GM12875 (cell line): ENCODE results near the gene MYCL.

Experiments
- H3K4me3 ChIP-seq: one replicate; pipeline ENCODE4 v1.5.1; 2011; ENCODE audit warnings: low read depth, low read length, control low read depth
- TF ChIP-seq, protein P1 (sequence below): IDR thresholded peaks from 2 replicates; pipeline ENCODE4 v1.5.1; 2011; ENCODE audit warnings: low read depth, mild to moderate bottlenecking, control low read depth, inconsistent platforms, low read length, moderate library complexity, borderline replicate concordance; ENCODE audit not compliant: insufficient read depth

MYCL gene

DNA sequence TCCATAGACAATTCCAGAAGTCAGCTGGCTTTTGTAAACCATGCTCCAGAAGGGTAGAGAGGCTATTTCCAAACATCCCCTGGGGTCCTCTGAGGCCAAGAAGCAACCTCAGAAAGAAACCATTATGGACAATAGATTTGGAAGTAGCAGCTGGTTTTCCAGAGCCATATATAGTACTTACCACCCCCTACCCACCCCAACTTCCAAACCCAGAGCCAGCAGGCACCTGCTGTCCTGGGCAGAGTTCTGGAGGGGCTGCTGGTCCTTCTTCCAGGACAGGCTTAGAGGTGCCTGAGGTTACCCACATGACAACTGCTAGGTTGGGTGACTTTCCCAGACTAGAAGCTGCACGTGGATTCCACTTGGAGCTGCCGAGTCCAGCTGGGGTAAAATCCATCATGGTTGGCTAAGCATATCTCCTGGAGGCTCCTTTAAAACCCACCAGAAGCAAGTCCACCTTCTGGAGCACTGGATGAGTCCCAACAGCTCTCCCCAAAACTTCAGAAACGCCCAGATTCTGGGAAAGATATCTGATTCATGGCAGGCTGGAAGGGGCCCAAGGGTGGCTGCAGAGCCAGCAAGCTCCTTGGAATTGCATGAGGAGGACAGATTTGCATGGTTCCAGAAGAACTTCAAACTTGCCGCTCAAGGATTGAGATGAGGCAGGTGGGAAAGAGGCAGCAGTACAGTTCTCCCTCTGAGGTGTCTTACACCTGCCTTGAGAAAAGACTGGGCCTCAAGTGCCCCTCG lies 5.8 kb downstream of the MYCL start:
- TF ChIP-seq, protein P1, sequence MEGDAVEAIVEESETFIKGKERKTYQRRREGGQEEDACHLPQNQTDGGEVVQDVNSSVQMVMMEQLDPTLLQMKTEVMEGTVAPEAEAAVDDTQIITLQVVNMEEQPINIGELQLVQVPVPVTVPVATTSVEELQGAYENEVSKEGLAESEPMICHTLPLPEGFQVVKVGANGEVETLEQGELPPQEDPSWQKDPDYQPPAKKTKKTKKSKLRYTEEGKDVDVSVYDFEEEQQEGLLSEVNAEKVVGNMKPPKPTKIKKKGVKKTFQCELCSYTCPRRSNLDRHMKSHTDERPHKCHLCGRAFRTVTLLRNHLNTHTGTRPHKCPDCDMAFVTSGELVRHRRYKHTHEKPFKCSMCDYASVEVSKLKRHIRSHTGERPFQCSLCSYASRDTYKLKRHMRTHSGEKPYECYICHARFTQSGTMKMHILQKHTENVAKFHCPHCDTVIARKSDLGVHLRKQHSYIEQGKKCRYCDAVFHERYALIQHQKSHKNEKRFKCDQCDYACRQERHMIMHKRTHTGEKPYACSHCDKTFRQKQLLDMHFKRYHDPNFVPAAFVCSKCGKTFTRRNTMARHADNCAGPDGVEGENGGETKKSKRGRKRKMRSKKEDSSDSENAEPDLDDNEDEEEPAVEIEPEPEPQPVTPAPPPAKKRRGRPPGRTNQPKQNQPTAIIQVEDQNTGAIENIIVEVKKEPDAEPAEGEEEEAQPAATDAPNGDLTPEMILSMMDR: no peak
- H3K4me3 ChIP-seq: no peak overlapping the region

DNA sequence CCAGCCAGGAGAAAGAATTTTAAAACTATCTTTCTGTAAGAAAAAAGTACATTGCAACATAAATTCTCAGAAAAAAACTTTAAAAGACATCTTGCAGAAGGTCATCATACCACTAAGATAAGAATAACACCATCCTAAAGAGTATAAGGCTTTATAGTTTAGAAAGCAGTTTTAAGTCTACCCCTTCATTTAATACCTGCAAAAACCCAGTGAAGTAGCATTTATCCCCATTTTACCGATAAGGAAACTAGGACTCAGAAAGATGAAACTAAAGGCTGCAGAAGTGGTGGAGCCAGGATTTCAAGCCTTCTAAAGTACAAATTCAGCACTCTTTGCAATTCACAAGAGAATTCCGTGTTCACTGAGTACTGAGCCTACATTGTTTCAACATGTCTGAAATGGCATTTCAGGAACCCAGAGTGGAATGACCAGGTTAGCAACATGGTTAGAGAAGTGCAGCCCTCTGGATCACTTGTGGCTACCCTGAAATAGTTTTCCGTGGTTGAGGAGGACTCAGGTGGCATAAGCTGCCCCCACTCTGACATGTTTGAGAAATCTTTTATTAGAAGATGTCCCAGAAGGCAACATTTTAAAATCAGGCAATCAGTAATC lies 6.7 kb downstream of the MYCL start:
- TF ChIP-seq, protein P1: no peak
- H3K4me3 ChIP-seq: no peak overlapping the region

DNA sequence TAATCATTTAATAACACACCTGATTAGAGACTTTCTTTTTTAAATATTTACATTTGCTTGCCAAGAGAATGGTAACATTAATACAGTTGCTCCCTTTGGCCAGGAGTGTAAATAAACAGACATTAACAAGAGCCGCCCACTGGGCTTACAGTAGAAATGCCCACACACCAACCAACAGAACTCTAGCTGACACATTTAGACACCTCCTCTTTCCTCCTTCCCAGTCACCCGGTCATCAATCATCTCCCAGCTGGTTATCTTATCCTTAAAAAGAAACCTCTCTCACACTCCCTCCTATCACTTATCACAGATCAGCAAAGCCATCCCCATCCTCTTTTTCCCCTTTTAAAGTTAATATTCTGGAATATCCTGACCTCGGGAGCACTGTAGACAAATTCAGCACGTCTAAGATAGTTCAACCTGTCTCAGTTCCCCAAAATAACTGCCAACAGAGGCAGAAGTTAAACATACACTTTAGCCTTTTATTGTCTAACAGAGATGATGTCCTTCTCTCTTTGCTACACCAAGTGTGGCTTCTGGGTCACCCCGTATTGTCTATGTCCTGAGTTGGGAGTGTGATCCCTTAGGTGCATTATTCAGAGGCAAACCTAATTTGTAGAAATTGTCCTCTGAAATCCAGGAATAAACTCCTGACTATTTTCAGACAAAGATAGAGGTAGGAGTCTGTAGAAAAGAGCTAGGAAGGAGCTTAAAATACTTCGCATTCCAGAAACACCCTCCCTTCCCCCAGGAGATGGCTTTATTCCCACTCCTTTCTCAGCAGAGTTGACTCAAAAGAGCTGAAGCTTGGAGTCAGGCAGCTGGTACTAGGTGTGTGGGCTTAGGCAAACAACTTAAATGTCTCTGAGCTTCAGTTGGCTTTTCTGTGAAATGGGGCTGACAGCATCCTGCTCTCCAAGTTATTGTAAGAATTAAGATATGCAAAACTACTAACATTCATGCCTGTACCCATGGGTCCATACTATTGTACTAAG lies 8.8 kb downstream of the MYCL start:
- no peak overlapping the region for H3K4me3 ChIP-seq
- TF ChIP-seq, protein P1: no peak

DNA sequence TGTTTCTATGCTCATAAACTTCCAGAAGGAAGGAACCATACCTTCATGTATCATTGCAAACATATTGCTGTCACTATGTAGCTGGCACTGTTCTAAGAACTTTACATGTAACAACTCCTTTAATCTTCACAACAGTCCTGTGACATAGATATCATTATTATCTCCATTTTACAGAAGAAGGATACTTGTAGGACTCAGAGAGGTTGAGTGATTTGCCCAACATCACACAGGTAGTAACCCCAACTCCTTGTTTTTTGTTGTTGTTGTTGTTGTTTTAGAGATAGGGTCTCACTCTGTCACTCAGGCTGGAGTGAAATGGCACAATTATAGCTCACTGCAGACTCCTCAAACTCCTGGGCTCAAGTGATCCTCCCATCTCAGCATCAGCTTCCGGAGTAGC lies 10.8 kb downstream of the MYCL start:
- TF ChIP-seq, protein P1: no peak
- H3K4me3 ChIP-seq: no peak overlapping the region

DNA sequence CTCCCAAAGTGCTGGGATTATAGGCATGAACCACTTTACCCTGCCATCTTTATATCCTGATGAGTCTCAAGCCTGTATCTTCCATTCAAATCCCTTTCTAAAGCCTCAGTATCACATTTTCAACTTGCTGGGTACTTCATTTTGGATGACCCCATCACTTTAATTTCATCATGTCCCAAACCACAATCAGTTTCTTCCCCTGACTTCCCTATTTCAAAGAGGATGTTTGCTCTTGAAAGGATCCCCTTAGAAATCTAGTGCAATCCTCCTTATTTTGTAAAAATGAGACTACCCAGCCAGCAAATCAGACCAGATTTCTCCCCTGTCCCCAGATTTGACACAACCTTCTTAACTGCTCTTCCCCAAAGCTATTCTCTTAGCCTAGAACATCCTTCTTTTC lies 11.4 kb downstream of the MYCL start:
- no peak overlapping the region for H3K4me3 ChIP-seq
- TF ChIP-seq, protein P1: no peak

DNA sequence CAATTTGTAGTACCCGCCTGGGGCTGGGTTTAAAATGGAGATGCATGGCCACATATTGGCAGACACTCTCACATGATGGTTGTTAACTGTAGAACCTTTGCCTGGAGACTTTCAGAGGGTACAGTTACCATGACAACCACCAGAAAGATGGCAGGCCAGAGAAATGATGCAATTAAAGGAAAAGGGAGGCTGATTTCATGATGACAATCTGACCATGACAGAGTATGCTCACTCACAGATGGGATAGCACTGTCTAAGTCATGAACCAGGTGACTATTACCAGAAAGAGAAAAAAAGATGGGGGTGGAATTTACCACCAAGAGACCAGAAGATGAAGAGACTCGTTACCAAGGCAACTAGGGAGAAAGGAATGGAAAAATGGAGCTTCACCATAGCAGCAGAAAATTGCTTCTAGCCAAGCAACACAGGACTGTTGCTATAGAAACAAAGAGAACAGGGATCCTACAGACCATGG lies 14.9 kb downstream of the MYCL start:
- no peak overlapping the region for H3K4me3 ChIP-seq
- TF ChIP-seq, protein P1: no peak
